ENCODE measurements around the gene KRT78. TPM values are rescaled to one million over a fixed set of nuclear protein-coding genes. Genes with fewer than 3 reads are reported as not detected.

The KRT78 gene
- total and polyA plus RNA-seq, 8 donors: 0.27 to 1.1 (median 0.45) TPM; not detected in 4

GRCh38 chr12:52805000-52805399 is 43.8 kb downstream of the KRT78 start:
- Histone ChIP-seq H3K4me1 (peaks cover 0 to 4% (median 0%) of the 10 kb centered on the region in 3 donors), H3K27me3 (no peaks in the 10 kb centered on the region), H3K27ac (no peak overlapping the region), H3K9me3 (no peaks in the 10 kb centered on the region), H3K4me3 (no peak overlapping the region), H3K36me3 (no peaks in the 10 kb centered on the region)
- intact Hi-C loops (cut with DNase I): no loop called here
- 29 to 50% methylated on average over 1 of the region's 1 CpG for WGBS, 2 donors
- ATAC-seq (no peak), FAIRE-seq (no peak), DNase-seq (no peak)
- TF ChIP-seq CTCF (IDR thresholded peaks at IDR 0.05): no peak

GRCh38 chr12:52802442-52802841 is 46.4 kb downstream of the KRT78 start:
- H3K27ac ChIP-seq: no peak overlapping the region
- WGBS, 2 donors: 61 to 64% methylated on average over 6 of the region's 6 CpGs
- intact Hi-C loops (cut with DNase I): no loop called here
- no peaks in the 10 kb centered on the region for H3K36me3 ChIP-seq
- DNase-seq (no peak), FAIRE-seq (no peak), ATAC-seq (no peak)
- H3K4me1 ChIP-seq: peaks cover 0 to 4% (median 0%) of the 10 kb centered on the region in 3 donors
- TF ChIP-seq CTCF (IDR thresholded peaks at IDR 0.05): no peak
- no peaks in the 10 kb centered on the region for H3K9me3 ChIP-seq
- H3K4me3 ChIP-seq: no peak overlapping the region
- no peaks in the 10 kb centered on the region for H3K27me3 ChIP-seq

GRCh38 chr12:52801773-52802172 is 47.0 kb downstream of the KRT78 start:
- 59 to 69% methylated on average over 3 of the region's 3 CpGs for WGBS, 2 donors
- H3K27ac ChIP-seq: no peak overlapping the region
- FAIRE-seq (no peak), ATAC-seq (no peak), DNase-seq (no peak)
- no peaks in the 10 kb centered on the region for H3K9me3 ChIP-seq
- no peak overlapping the region for H3K4me3 ChIP-seq
- H3K4me1 ChIP-seq: peaks cover 0 to 4% (median 0%) of the 10 kb centered on the region in 3 donors
- no peak for TF ChIP-seq CTCF (IDR thresholded peaks at IDR 0.05)
- intact Hi-C loops (cut with DNase I): no loop called here
- H3K36me3 ChIP-seq: no peaks in the 10 kb centered on the region
- H3K27me3 ChIP-seq: no peaks in the 10 kb centered on the region

- DNase-seq (no peak), ATAC-seq (no peak), FAIRE-seq (no peak)
- no peak overlapping the region for H3K4me3 ChIP-seq
- H3K27ac ChIP-seq: no peak overlapping the region
- no peaks in the 10 kb centered on the region for H3K27me3 ChIP-seq
- TF ChIP-seq CTCF (IDR thresholded peaks at IDR 0.05): no peak
- 71 to 77% methylated on average over 1 of the region's 1 CpG for WGBS, 2 donors
- H3K36me3 ChIP-seq: no peaks in the 10 kb centered on the region
- intact Hi-C loops (cut with DNase I): no loop called here
- H3K4me1 ChIP-seq: peaks cover 0 to 4% (median 0%) of the 10 kb centered on the region in 3 donors
- no peaks in the 10 kb centered on the region for H3K9me3 ChIP-seq
Measured at GRCh38 chr12:52800259-52800917, 48.4 kb downstream of the KRT78 start.

GRCh38 chr12:52799505-52800211 is 49.1 kb downstream of the KRT78 start:
- H3K4me1 ChIP-seq: peaks cover 0 to 4% (median 0%) of the 10 kb centered on the region in 3 donors
- TF ChIP-seq CTCF (IDR thresholded peaks at IDR 0.05): no peak
- H3K4me3 ChIP-seq: no peak overlapping the region
- DNase-seq: no peak
- no peaks in the 10 kb centered on the region for H3K27me3 ChIP-seq
- H3K36me3 ChIP-seq: no peaks in the 10 kb centered on the region
- no peak overlapping the region for H3K27ac ChIP-seq
- H3K9me3 ChIP-seq: no peaks in the 10 kb centered on the region
- intact Hi-C loops (cut with DNase I): no loop called here
- no peak for ATAC-seq
- WGBS, 2 donors: 77 to 82% methylated on average over 5 of the region's 5 CpGs
- no peak for FAIRE-seq

Measured in pancreas (tissue), 10 donors.